NCI-H187 (cell line): ENCODE results near the gene METAP1D.
"Not testable (repeated sequence)": the region's sequence is repeated elsewhere in the genome, so short reads cannot be mapped to it uniquely, and the experiment has no call there.

Experiments
- DNase-seq, 2 experiments: peaks; one replicate each; lab custom pipeline; 2025; lab: John Stamatoyannopoulos, UW

The METAP1D gene

DNA sequence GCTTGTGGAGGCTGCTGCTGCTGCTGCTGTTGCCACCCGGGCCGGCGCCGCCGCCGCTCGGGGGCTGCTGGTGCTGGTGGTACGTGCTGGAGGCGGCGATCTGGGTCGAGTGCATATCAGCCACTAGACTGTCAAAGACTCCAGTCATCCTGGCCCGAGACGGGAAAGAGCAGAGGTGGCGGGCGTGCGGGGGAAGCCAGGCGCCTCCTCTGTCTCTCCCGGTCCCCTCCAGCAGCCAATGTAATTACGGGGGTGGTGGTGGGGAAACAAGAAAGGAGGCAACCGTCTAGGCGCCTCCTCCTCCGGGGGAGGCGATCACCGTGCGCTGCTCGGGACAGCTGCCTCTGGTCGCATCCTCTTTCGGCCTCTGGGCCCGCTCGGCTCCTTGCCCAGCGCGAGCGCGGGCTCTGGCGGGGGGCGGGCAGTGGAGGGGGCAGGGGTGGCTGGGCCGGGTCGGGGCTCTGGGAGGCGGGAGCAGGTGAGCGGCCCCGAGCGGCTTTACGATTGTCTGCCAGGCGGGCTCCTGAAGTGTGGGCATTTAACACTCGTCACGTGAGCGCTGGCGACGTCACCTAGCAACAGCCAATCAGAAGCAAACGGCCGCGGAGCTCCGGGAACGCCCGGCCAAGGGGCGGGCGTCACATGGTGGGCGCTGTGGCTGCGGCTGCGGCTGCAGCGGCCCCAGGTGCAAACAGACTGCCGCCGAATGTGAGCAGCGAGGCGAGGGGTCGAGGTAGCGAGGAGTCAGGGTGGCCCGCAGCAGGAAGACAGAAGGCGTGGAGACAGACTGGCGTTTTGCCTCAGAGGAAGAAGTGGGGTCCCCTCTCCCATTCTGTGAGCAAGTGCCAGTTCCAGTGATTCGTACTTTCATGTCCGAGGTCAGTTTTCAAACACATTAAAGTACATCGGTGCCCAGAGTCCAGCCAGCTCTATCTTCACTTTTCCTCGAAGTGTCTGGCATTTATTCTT lies 102.9 kb downstream of the METAP1D start, which contains the start of gene DLX2:
Gene DLX2 (minus strand): TSS at position 510 of the 969 bp plus-strand sequence. CDS start 362 bp downstream, at position 148.
- DNase-seq, result peak; percentile 43 to 78

DNA sequence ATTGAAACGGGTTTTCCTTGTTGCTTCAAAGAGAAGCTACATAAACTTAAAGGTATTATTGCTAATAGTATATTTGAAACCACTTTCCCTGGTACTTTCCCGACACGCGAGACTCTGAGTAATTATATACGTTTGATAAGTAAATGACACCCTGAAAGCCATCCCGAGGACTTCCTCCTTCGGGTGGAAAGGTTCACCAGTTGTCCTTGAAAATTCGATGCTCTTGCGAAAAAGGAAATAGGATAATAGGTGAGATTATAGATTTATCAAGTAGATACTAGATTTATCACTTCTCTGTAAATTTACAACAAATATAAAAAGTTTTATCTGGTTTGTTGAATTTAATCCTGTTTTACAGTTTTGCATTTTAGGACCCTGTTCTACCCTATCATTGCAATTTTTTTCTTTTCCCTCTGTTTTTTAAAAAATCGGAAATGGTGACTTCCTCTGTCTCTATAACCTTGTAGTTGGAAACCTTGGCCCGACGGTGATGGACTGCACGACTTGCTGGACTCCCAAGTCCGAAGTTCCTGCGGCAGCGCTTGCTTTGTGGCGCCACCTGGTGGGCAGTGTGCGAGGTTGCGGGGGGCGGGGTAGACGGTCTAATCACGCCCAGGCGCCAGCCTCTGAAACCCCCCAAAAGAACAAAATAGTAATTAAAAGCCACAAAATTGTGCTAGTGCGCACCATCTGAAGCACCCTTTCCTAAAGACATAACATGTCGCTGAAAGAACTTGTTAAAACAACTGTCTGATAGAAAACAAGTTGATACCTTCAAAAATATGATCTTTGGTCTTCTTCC lies 103.9 kb downstream of the METAP1D start:
- DNase-seq, result peak; percentile 17 to 52

- no peak for DNase-seq
Observed at GRCh38 chr2:172105471-172106107, 105.8 kb downstream of the METAP1D start.

- no peak for DNase-seq
Observed at GRCh38 chr2:172106108-172106961, 106.6 kb downstream of the METAP1D start.

DNA sequence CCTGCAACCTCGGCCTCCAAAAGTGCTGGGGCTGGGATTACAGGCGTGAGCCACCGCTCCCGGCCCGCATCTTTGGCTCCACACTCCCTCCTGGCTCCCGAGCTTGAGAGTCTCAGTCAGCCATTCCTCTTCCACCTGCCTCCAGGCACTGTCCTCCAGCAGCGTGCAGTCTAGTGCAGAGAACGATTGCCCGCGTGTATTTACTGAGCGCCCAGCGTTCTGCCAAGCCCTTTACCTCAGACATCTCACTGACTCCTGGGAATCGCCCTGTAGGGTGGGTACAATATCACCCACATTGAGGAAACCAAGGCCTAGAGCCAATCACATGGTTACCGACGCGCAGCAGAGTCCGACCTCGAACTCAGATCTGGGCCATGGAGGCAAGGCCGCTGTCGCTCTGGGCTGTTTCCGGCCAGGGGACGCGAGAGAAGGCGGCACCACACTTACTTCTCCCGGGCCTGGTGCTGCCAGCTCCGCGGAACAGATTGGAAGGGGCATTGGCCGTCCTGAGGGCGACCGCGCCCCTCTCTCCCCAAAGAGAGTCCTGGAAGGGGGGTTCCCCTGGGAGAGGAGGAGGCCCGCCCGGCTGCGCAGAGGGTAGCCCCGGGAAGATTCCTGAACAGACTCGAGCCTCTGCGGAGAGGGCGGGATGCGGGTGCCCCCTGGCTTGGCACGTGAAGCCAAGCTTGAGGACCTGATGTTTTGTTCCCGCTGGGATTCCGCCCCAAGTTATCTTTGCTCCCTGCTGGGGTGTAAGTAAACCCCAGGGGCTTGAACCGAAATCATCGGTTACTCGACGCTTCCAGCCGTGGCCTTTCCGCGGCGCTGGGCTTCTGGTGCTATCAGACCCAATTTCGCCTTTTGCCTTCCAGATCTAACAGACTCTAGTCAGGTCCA lies 108.2 kb downstream of the METAP1D start:
- no peak for DNase-seq

DNA sequence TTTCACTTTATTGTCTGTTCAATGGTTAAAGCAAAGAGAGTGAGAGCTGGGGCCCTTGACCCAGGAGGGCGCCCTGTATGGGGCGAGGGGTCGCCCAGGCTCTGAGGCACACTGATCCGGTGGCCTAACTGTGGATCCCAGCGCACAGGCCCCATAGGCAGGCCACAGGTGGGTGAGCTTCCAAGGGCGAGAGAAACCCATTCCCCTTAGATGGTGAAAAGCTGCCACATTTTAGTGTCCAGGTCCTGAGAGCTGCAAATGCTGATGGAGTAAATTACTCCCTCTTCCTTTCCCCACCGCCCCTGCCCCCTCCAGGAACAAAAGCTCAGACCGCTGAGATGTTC lies 108.8 kb downstream of the METAP1D start:
- DNase-seq, result no peak

GRCh38 chr2:172109256-172109987 lies 109.7 kb downstream of the METAP1D start:
- DNase-seq, result no peak

DNA sequence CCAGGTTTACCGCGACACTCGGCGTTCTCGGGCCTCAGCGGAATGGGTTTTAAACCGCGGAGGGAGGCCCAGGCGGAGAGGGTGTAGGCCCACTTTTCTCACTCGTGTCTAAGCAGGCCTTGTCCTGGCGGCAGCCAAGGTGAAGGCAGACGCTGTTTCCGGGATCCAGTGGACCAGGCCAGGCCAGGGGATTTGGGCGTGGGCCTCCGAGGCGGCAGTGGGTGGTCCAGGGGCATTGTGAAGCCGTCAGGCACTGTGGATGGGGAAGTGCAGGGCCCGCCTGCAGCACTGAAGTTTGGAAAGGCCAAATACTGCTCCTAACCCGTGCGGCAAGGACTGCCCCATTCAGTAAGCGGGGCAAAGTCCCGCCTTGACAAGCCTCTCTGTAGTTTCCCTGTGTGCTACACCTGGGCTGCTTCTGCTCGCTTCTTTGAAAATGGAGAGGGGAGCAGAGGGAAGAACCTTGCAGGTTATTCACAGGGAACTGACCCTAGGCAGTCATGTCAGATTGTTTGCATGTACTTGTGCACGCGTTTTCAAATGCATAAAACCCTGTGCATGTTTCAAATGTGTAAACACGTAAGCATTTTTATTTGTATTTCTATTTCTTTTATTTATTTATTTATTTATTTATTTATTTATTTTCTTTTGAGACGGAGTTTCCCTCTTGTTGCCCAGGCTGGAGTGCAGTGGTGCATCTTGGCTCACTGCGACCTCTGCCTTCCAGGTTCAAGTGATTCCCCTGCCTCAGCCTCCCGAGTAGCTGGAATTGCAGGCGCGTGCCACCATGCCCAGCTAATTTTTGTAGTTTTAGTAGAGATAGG lies 110.4 kb downstream of the METAP1D start:
- DNase-seq, result no peak

- no peak for DNase-seq
Observed at GRCh38 chr2:172113617-172114016, 113.9 kb downstream of the METAP1D start.

DNA sequence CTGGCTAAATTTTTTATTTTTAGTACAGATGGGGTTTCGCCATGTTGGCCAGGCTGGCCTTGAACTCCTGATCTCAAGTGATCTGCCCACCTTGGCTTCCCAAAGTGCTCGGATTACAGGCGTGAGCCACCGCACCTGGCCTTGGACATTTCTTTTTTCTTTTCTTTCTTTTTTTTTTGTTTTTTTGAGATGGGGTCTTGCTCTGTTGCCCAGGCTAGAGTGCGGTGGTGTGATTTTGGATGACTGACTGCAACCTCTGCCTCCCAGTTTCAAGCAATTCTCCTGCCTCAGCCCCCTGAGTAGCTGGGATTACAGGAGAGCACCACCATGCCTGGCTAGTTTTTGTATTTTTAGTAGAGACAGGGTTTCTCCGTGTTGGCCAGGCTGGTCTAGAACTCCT lies 114.4 kb downstream of the METAP1D start:
- DNase-seq, result not testable (repeated sequence)

DNA sequence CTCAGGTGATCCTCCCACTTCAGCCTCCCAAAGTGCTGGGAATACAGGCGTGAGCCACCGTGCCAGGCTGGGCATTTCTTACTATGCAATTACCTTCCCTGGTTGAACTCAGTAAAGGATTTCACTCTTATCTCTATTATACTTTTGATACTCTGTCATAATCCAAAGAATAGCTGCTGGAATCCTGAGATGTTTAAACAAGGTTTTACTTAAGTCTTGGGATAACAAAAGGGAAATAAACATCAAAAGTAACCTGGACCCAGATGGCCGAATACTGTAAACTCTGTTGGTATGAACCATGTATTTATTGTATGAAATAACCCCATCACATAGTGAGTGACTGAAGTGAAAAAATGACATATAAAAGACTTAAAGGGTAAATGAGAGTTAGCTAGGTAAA lies 114.8 kb downstream of the METAP1D start:
- no peak for DNase-seq

DNA sequence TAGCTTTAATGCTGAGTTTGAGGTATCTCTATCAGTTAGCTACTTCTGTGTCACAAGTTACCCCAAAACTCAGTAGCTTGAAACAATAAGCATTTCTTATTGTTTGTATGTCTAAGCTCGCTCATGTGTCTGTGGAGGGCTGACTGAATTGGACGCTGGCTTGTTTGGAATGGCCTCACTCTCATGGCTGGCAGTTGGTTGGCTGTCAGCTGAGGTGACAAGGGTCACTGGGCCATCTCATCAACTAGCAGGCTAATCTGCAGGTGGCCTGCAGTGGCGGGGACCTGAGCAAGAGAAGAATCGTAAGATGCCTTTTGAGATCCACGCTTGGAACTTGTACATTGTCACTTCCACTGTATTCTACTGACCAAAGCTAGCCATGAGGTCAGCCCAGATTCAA lies 116.4 kb downstream of the METAP1D start:
- no peak for DNase-seq

GRCh38 chr2:172119089-172119488 lies 119.3 kb downstream of the METAP1D start:
- DNase-seq, result no peak

DNA sequence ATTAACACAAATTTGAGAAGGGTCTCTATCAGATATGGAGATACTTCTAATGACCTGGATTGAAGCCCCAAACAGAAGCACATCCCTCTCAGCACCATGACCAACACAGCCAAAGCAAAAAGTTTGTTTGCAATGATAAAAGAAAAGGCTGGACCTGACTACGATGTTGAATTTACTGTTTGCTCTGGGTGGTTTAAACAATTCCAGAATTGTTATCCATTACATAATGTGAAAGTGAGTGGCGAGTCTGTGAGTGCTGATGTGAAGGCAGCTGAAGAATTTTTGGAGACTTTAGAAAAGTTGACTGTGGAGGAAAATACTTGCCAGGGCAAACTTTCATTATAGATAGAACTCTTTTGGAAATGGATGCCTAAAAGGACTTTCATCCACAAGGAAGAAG lies 120.4 kb downstream of the METAP1D start:
- DNase-seq, result no peak

DNA sequence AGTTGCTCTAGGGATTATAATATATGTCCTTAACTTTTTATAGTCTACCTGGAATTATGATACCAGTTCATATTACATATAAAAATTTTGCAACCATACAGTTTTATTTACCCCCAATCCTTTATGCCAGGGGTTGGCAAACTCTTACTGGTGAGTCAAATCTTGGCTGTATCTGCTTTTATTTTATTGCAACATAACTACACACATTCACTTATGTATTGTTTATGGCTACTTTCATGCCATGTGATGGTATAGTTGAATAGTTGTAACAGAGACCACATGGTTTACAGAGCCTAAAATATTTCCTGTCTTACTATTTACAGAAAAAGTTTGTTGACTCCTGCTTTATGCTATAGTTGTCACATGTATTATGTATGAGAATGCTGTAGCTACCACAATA lies 128.7 kb downstream of the METAP1D start:
- DNase-seq, result no peak

DNA sequence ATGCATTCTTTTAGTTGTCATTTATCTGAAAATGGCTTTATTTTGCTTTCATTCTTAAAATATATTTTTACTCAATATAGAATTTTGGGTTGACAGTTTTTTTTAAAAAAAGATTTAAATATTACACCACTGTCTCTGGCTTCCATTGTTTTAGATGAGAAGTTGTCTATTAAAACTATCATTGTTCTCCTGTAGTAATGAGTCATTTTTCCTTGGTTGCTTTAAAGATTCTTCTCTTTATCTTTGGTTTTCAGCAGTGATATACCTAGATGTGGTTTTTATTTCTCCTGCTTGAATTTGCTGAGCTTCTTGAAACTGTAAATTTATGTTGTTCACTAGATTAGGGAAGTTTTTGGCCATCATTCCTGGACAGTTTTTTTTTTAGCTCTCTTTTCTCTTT lies 129.7 kb downstream of the METAP1D start:
- DNase-seq, result no peak
